GM12878 (cell line): ENCODE measurements around the gene PUM2. TPM values are rescaled to one million over a fixed set of nuclear protein-coding genes. Genes with fewer than 3 reads are reported as not detected.

Experiments used
- ATAC-seq: fragments of 200-7000 bp; cut with Tn5 transposase; 3 replicates; pipeline ENCODE4 v1.9.1; 2020; ENCODE audit warnings: mild to moderate bottlenecking, moderate library complexity
- BruUV-seq: library from RNA; stranded (reverse); fragments of 400-500 nt; replicated peaks from 2 replicates; lab custom pipeline; 2021; lab: Mats Ljungman, UMichigan
- CTCF ChIA-PET: fragments of 300-600 bp; sonication (Branson Sonifier 250); formaldehyde crosslinking; extraction: SDS; loops from one replicate; lab custom pipeline; 2021; ENCODE audit warnings: inconsistent platforms; lab: Yijun Ruan, JAX
- POLR2A ChIA-PET: fragments of 350-600 bp; formaldehyde crosslinking; extraction: SDS; loops from one replicate; lab custom pipeline; 2021; ENCODE audit warnings: inconsistent platforms; lab: Charles Lee
- RAD21 ChIA-PET: fragments of 300-600 bp; sonication (Branson Sonifier 250); formaldehyde crosslinking; loops from one replicate; lab custom pipeline; 2023; ENCODE audit warnings: antibody characterized with exemption; ENCODE audit not compliant: unreplicated experiment; lab: Charles Lee
- SMC1A ChIA-PET: fragments of 300-600 bp; sonication (Branson Sonifier 250); formaldehyde crosslinking; loops from one replicate; lab custom pipeline; 2023; ENCODE audit not compliant: unreplicated experiment, uncharacterized antibody; lab: Charles Lee
- DNase-seq: peaks from one replicate; pipeline ENCODE4 v3.0.0-alpha.2; 2011; ENCODE audit warnings: low read depth, low spot score
- FAIRE-seq: peaks from 3 replicates; lab custom pipeline; 2011; peaks lifted over from hg19 to GRCh38; lab: Jason Lieb, UNC
- H2AFZ ChIP-seq: 2 replicates; pipeline ENCODE4 v1.6.0; 2011; ENCODE audit warnings: low read depth, low read length, control low read depth; ENCODE audit not compliant: control insufficient read depth
- H3K27ac ChIP-seq: 2 replicates; pipeline ENCODE4 v1.5.1; 2011; ENCODE audit warnings: control low read depth; ENCODE audit not compliant: control insufficient read depth, insufficient read depth
- H3K27me3 ChIP-seq, 2 experiments: replicated peaks in 1 of 2; 2 replicates each; pipeline versions ENCODE4 v1.6.0 to v1.6.1; 2011; ENCODE audit warnings: low read length in 1 of 2; ENCODE audit not compliant: control insufficient read depth in 2 of 2, insufficient read depth in 2 of 2
- H3K36me3 ChIP-seq, 2 experiments: 2 replicates each; pipeline ENCODE4 v1.5.1; 2011; ENCODE audit warnings: low read length in 1 of 2; ENCODE audit not compliant: control insufficient read depth in 2 of 2, insufficient read depth in 2 of 2
- H3K4me1 ChIP-seq: 2 replicates; pipeline ENCODE4 v1.6.1; 2011; ENCODE audit warnings: mild to moderate bottlenecking, low read length, moderate library complexity, mixed read lengths; ENCODE audit not compliant: control insufficient read depth, insufficient read depth
- H3K4me2 ChIP-seq: 2 replicates; pipeline ENCODE4 v1.6.0; 2011; ENCODE audit warnings: control low read depth; ENCODE audit not compliant: control insufficient read depth, insufficient read depth
- H3K4me3 ChIP-seq: fragments of 200-600 bp; sonication (generic); 2 replicates; pipeline ENCODE4 v1.5.1; 2016
- H3K79me2 ChIP-seq: 2 replicates; pipeline ENCODE4 v1.6.0; 2011; ENCODE audit warnings: low read length; ENCODE audit not compliant: control insufficient read depth, insufficient read depth
- H3K9ac ChIP-seq: 2 replicates; pipeline ENCODE4 v1.8.0; 2011; ENCODE audit warnings: low read length, control low read depth, mixed read lengths; ENCODE audit not compliant: control insufficient read depth, insufficient read depth
- H3K9me3 ChIP-seq: replicated peaks from 3 replicates; pipeline ENCODE4 v1.5.1; 2011; ENCODE audit warnings: mild to moderate bottlenecking, low read length; ENCODE audit not compliant: control insufficient read depth, insufficient read depth
- H4K20me1 ChIP-seq: 2 replicates; pipeline ENCODE4 v1.6.0; 2011; ENCODE audit not compliant: control insufficient read depth, insufficient read depth
- ASH2L ChIP-seq: fragments of 300-600, 200-600 bp; sonication (generic); IDR thresholded peaks from 2 replicates; pipeline ENCODE4 v1.6.1; 2017; ENCODE audit warnings: low read depth, mild to moderate bottlenecking, borderline replicate concordance
- BCL11A ChIP-seq: IDR thresholded peaks from 2 replicates; pipeline ENCODE4 v1.6.1; 2011; ENCODE audit warnings: low read depth, low read length
- BMI1 ChIP-seq: fragments of 450-650 bp; IDR thresholded peaks from 2 replicates; pipeline ENCODE4 v1.6.1; 2016; ENCODE audit warnings: mild to moderate bottlenecking, moderate library complexity, borderline replicate concordance
- CBX5 ChIP-seq: sonication (generic); IDR thresholded peaks from 2 replicates; pipeline ENCODE4 v1.6.1; 2016; ENCODE audit warnings: low read depth, moderate library complexity, mild to moderate bottlenecking, inconsistent platforms
- CHD4 ChIP-seq: fragments of 200-600 bp; sonication (generic); IDR thresholded peaks from 2 replicates; pipeline ENCODE4 v1.6.1; 2016; ENCODE audit warnings: mild to moderate bottlenecking
- EP300 ChIP-seq, 2 experiments: fragments of 150-350 bp in 1 of 2; IDR thresholded peaks; 2 replicates each; pipeline ENCODE4 v1.6.1; 2011 to 2012; ENCODE audit warnings: low read depth in 2 of 2, low read length in 2 of 2, borderline replicate concordance in 1 of 2, improper control_type of control experiment in 1 of 2, inconsistent platforms in 1 of 2; ENCODE audit not compliant: control insufficient read depth in 1 of 2
- ESRRA ChIP-seq: IDR thresholded peaks from 2 replicates; pipeline ENCODE4 v1.6.1; 2012; ENCODE audit warnings: mild to moderate bottlenecking, low read length, improper control_type of control experiment
- EZH2 ChIP-seq: IDR thresholded peaks from 2 replicates; pipeline ENCODE4 v1.6.1; 2012; ENCODE audit warnings: low read depth, mild to moderate bottlenecking, control low read depth, inconsistent platforms, low read length, borderline replicate concordance; ENCODE audit not compliant: control insufficient read depth
- IKZF1 ChIP-seq: fragments of 450-650 bp; conservative IDR thresholded peaks from 2 replicates; pipeline ENCODE4 v1.6.1; 2017; ENCODE audit warnings: antibody characterized with exemption, mild to moderate bottlenecking
- KAT2A ChIP-seq: conservative IDR thresholded peaks from 2 replicates; pipeline ENCODE4 v1.6.1; 2011; ENCODE audit warnings: low read depth, low read length; ENCODE audit not compliant: control insufficient read depth
- KLF5 ChIP-seq: fragments of 450-650 bp; IDR thresholded peaks from 2 replicates; pipeline ENCODE4 v1.6.1; 2014; ENCODE audit warnings: mild to moderate bottlenecking; ENCODE audit not compliant: partially characterized antibody
- MYB ChIP-seq: fragments of 150-350 bp; IDR thresholded peaks from 2 replicates; pipeline ENCODE4 v1.6.1; 2014; ENCODE audit warnings: mild to moderate bottlenecking, low read depth, low read length, borderline replicate concordance
- PAX8 ChIP-seq: fragments of 450-650 bp; IDR thresholded peaks from 2 replicates; pipeline ENCODE4 v1.6.1; 2017; ENCODE audit warnings: mild to moderate bottlenecking, moderate library complexity
- REST ChIP-seq: IDR thresholded peaks from 2 replicates; pipeline ENCODE4 v1.6.1; 2012; ENCODE audit warnings: mild to moderate bottlenecking, low read depth, low read length
- SUPT20H ChIP-seq: IDR thresholded peaks from 2 replicates; pipeline ENCODE4 v1.6.1; 2011; ENCODE audit warnings: low read depth, mild to moderate bottlenecking, low read length, moderate library complexity, borderline replicate concordance; ENCODE audit not compliant: control insufficient read depth
- WRNIP1 ChIP-seq: IDR thresholded peaks from 2 replicates; pipeline ENCODE4 v1.6.1; 2011; ENCODE audit warnings: low read depth, low read length, improper control_type of control experiment, borderline replicate concordance
- ZBED1 ChIP-seq: IDR thresholded peaks from 2 replicates; pipeline ENCODE4 v1.6.1; 2016; ENCODE audit warnings: borderline replicate concordance
- WGBS: methylation state at CpG from one replicate; pipeline ENCODE4 v1.1.6; 2016; ENCODE audit warnings: low lambda C conversion rate; ENCODE audit not compliant: insufficient replicate concordance, insufficient coverage; ENCODE audit errors: missing lambda C conversion rate; 5-methylcytosine and 5-hydroxymethylcytosine counted together
- in situ Hi-C: fragments of 300-500 bp; cut with MboI; formaldehyde crosslinking; loops from 9 replicates; pipeline ENCODE4 v1.14.3; 2018; ENCODE audit warnings: mixed read lengths
- intact Hi-C: fragments of 100-400 bp; cut with micrococcal nuclease; formaldehyde crosslinking; loops from one replicate; pipeline ENCODE4 v1.14.2; 2022; ENCODE audit not compliant: unreplicated experiment
- polyA plus RNA-seq, 11 experiments: library from polyadenylated mRNA; depleted of rRNA in 4 of 11; unstranded in 6 of 11; stranded (reverse) in 5 of 11; fragments of >200 nt; fragmentation: Nextera tagmentation in 4 of 11; fragmentation: Illumina TruSeq in 1 of 11; extraction: Ambion mirVana in 4 of 11; extraction: Trizol in 1 of 11; gene quantifications; 1 replicate in 1 of 11; 2 replicates in 10 of 11; pipeline versions ENCODE4 v1.2.1 to v1.2.3, GENCODE V29; 2011 to 2016; ENCODE audit warnings: inconsistent platforms in 2 of 11, missing spikeins in 2 of 11, low read depth in 1 of 11
- total RNA-seq, 4 experiments: library from RNA; depleted of rRNA in 3 of 4; stranded (reverse); fragments of >200 nt in 3 of 4; fragmentation: Illumina TruSeq in 1 of 4; extraction: Trizol in 1 of 4; gene quantifications; 2 replicates each; pipeline versions ENCODE4 v1.2.1 to v1.2.3, GENCODE V29; 2013 to 2021
- TF ChIP-seq, protein P1 (sequence below): fragments of 450-650 bp; formaldehyde crosslinking; IDR thresholded peaks from 2 replicates; pipeline ENCODE4 v1.4.0; 2020; ENCODE audit warnings: mild to moderate bottlenecking, moderate library complexity

The PUM2 gene
- total and polyA plus RNA-seq, 10 of the 15 experiments (the other 5 are each of a cell fraction or from before 2014, with no cell fraction given) = 14.5 to 87.6 (median 29.4) TPM

- whole genome bisulfite sequencing = 84% methylated on average over 4 of the region's 4 CpGs
- H3K4me2 ChIP-seq = no peak overlapping the region
- H3K4me1 ChIP-seq = no peaks in the 10 kb centered on the region
- RAD21 ChIA-PET = no interaction called here
- no peaks in the 10 kb centered on the region for H4K20me1 ChIP-seq
- H2AFZ ChIP-seq = no peak overlapping the region
- SMC1A ChIA-PET = no interaction called here
- POLR2A ChIA-PET = interaction anchor here (0.7 kb wide), 1 partner anchor 1126 kb away, joined by 3 read pairs; no protein-coding TSS in a partner anchor
- intact Hi-C loops (no loop called here), in situ Hi-C loops (no loop called here)
- H3K36me3 ChIP-seq = peaks cover 5 to 32% of the 10 kb centered on the region in 2 experiments; a peak in 3 of 4 replicates
- no peak for DNase-seq
- no peak overlapping the region for H3K27ac ChIP-seq
- H3K27me3 ChIP-seq = no peaks in the 10 kb centered on the region
- H3K9ac ChIP-seq = no peak overlapping the region
- no peak overlapping the region for H3K4me3 ChIP-seq
- H3K9me3 ChIP-seq = no peaks in the 10 kb centered on the region
- FAIRE-seq = no peak
- H3K79me2 ChIP-seq = no peaks in the 10 kb centered on the region
- CTCF ChIA-PET = interaction anchor here (1.2 kb wide), 1 partner anchor 72 kb away, joined by 3 read pairs; no protein-coding TSS in a partner anchor
- BruUV-seq = no TSS peak
- TF ChIP-seq EZH2 (no peak), PAX8 (no peak), KLF5 (no peak), ASH2L (no peak), ESRRA (no peak), REST (no peak), BCL11A (no peak), EP300 (IDR thresholded peaks at IDR 0.05; ENCODE audit: borderline replicate concordance in 1 of 2, control insufficient read depth in 1 of 2, low read depth in 2 of 2, low read length in 2 of 2) (no peak), WRNIP1 (no peak), KAT2A (no peak), IKZF1 (no peak), BMI1 (no peak), SUPT20H (no peak), MYB (no peak), CHD4 (no peak), ZBED1 (no peak), CBX5 (no peak)
- TF ChIP-seq, protein P1, sequence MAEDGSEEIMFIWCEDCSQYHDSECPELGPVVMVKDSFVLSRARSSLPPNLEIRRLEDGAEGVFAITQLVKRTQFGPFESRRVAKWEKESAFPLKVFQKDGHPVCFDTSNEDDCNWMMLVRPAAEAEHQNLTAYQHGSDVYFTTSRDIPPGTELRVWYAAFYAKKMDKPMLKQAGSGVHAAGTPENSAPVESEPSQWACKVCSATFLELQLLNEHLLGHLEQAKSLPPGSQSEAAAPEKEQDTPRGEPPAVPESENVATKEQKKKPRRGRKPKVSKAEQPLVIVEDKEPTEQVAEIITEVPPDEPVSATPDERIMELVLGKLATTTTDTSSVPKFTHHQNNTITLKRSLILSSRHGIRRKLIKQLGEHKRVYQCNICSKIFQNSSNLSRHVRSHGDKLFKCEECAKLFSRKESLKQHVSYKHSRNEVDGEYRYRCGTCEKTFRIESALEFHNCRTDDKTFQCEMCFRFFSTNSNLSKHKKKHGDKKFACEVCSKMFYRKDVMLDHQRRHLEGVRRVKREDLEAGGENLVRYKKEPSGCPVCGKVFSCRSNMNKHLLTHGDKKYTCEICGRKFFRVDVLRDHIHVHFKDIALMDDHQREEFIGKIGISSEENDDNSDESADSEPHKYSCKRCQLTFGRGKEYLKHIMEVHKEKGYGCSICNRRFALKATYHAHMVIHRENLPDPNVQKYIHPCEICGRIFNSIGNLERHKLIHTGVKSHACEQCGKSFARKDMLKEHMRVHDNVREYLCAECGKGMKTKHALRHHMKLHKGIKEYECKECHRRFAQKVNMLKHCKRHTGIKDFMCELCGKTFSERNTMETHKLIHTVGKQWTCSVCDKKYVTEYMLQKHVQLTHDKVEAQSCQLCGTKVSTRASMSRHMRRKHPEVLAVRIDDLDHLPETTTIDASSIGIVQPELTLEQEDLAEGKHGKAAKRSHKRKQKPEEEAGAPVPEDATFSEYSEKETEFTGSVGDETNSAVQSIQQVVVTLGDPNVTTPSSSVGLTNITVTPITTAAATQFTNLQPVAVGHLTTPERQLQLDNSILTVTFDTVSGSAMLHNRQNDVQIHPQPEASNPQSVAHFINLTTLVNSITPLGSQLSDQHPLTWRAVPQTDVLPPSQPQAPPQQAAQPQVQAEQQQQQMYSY (CRISPR knock-in tag) = no peak
- ATAC-seq = no peak
These were observed 95.9 kb downstream of the PUM2 start for GRCh38 chr2:20254731-20255130.
